DOHH2 (cell line): Measurements from ENCODE around the gene EIF1AD.
"Not testable (repeated sequence)": the region's sequence is repeated elsewhere in the genome, so short reads cannot be mapped to it uniquely, and the experiment has no call there.

Source experiments
- H3F3A ChIP-seq: fragments of 200-600 bp; sonication (generic), shearing (Covaris generic); 2 replicates; pipeline ENCODE4 v1.6.0; 2016; ENCODE audit warnings: antibody characterized with exemption, mild to moderate bottlenecking; ENCODE audit not compliant: control insufficient read depth, insufficient read depth
- H3K27ac ChIP-seq: fragments of 200-600 bp; sonication (generic); 2 replicates; pipeline ENCODE4 v1.5.1; 2014; ENCODE audit warnings: low read depth, mild to moderate bottlenecking, low read length, moderate library complexity
- H3K27me3 ChIP-seq: fragments of 200-600 bp; sonication (generic); 2 replicates; pipeline ENCODE4 v1.6.1; 2014; ENCODE audit warnings: mild to moderate bottlenecking, low read length, mixed read lengths; ENCODE audit not compliant: control insufficient read depth
- H3K36me3 ChIP-seq: fragments of 200-600 bp; sonication (generic); 2 replicates; pipeline ENCODE4 v1.6.1; 2014; ENCODE audit warnings: mild to moderate bottlenecking, low read length, moderate library complexity, mixed read lengths; ENCODE audit not compliant: control insufficient read depth
- H3K4me1 ChIP-seq: fragments of 200-600 bp; sonication (generic); 2 replicates; pipeline ENCODE4 v1.6.1; 2014; ENCODE audit warnings: mild to moderate bottlenecking, low read length, mixed read lengths; ENCODE audit not compliant: control insufficient read depth
- H3K4me2 ChIP-seq: fragments of 200-600 bp; sonication (generic); 2 replicates; pipeline ENCODE4 v1.6.0; 2014; ENCODE audit warnings: mild to moderate bottlenecking, low read length, moderate library complexity
- H3K4me3 ChIP-seq: fragments of 200-600 bp; sonication (generic); 2 replicates; pipeline ENCODE4 v1.5.1; 2014; ENCODE audit warnings: mild to moderate bottlenecking, low read length, mixed read lengths
- H3K79me2 ChIP-seq: fragments of 200-600 bp; sonication (generic); 2 replicates; pipeline ENCODE4 v1.6.1; 2014; ENCODE audit warnings: mild to moderate bottlenecking, low read length, mixed read lengths; ENCODE audit not compliant: control insufficient read depth
- H3K9me2 ChIP-seq: fragments of 200-600 bp; sonication (generic); replicated peaks from 2 replicates; pipeline ENCODE4 v1.6.1; 2014; ENCODE audit warnings: mild to moderate bottlenecking, low read length, mixed read lengths; ENCODE audit not compliant: control insufficient read depth
- H3K9me3 ChIP-seq: fragments of 200-600 bp; sonication (generic); 2 replicates; pipeline ENCODE4 v1.6.1; 2014; ENCODE audit warnings: antibody characterized with exemption, low read length, mixed read lengths; ENCODE audit not compliant: control insufficient read depth, insufficient read depth
- H4K20me1 ChIP-seq: fragments of 200-600 bp; sonication (generic); 2 replicates; pipeline ENCODE4 v1.6.0; 2014; ENCODE audit warnings: low read depth, mild to moderate bottlenecking, antibody characterized with exemption, low read length, moderate library complexity; ENCODE audit not compliant: control insufficient read depth, insufficient read depth
- EZH2phosphoT487 ChIP-seq: fragments of 200-600 bp; sonication (generic); IDR thresholded peaks from 2 replicates; pipeline ENCODE4 v1.6.1; 2017; ENCODE audit warnings: borderline replicate concordance, mild to moderate bottlenecking, antibody characterized with exemption, low read length, moderate library complexity, mixed read lengths
- TF ChIP-seq, protein P1 (sequence below): fragments of 200-600 bp; sonication (generic); IDR thresholded peaks from one replicate; pipeline ENCODE4 v1.5.1; 2014; ENCODE audit warnings: antibody characterized with exemption, mild to moderate bottlenecking, low read depth, low read length; ENCODE audit not compliant: poor library complexity, severe bottlenecking

Gene EIF1AD

GRCh38 chr11:66011785-66012303 lies 9.9 kb upstream of the EIF1AD start, which contains the start of gene CST6:
CST6 (plus strand) TSS chr11:66012008; CDS start chr11:66012045, 37 bp downstream.
- no peaks in the 10 kb centered on the region for H3F3A ChIP-seq
- no peaks in the 10 kb centered on the region for H3K9me3 ChIP-seq

DNA sequence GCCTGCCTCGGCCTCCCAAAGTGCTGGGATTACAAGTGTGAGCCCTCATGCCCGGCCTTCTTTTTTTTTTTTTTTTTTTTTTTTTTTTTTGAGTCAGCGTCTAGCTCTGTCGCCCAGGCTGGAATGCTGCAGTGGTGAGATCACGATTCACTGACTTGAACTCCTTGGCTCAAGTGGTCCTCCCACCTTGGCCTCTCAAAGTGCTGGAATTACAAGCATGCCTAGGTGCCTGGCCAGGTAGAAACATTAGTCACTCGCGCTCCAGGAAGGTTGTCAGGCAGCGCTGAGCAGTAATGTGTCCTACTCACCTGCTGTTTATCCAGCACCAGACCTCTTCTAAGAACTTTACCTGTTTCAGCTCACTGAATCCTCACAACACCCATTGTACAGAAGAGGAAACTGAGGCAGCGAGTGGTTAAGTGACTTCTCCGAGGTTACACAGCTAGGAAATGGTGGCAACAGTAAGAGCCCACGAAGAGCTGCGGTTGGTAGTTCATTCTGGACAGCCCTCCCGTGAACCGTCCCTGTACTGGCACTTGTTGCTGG lies 9.4 kb upstream of the EIF1AD start:
- H3K4me3 ChIP-seq: no peak overlapping the region
- no peaks in the 10 kb centered on the region for H3K9me3 ChIP-seq
- H3K9me2 ChIP-seq: no peaks in the 10 kb centered on the region
- no peaks in the 10 kb centered on the region for H3K36me3 ChIP-seq
- no peak overlapping the region for H3K27ac ChIP-seq
- H3K79me2 ChIP-seq: no peaks in the 10 kb centered on the region
- H3K27me3 ChIP-seq: 0 out of 2 replicates have a peak, but pooled peaks cover 5% of the 10 kb centered on the region
- no peaks in the 10 kb centered on the region for H3K4me1 ChIP-seq
- no peaks in the 10 kb centered on the region; the same call in 1 of the 2 replicates for H3F3A ChIP-seq
- TF ChIP-seq EZH2phosphoT487: no peak
- TF ChIP-seq, protein P1, sequence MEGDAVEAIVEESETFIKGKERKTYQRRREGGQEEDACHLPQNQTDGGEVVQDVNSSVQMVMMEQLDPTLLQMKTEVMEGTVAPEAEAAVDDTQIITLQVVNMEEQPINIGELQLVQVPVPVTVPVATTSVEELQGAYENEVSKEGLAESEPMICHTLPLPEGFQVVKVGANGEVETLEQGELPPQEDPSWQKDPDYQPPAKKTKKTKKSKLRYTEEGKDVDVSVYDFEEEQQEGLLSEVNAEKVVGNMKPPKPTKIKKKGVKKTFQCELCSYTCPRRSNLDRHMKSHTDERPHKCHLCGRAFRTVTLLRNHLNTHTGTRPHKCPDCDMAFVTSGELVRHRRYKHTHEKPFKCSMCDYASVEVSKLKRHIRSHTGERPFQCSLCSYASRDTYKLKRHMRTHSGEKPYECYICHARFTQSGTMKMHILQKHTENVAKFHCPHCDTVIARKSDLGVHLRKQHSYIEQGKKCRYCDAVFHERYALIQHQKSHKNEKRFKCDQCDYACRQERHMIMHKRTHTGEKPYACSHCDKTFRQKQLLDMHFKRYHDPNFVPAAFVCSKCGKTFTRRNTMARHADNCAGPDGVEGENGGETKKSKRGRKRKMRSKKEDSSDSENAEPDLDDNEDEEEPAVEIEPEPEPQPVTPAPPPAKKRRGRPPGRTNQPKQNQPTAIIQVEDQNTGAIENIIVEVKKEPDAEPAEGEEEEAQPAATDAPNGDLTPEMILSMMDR: no peak
- no peak overlapping the region for H3K4me2 ChIP-seq
- H4K20me1 ChIP-seq: no peaks in the 10 kb centered on the region

More at GRCh38 chr11:66011785-66012303, 9.9 kb upstream of the EIF1AD start, which contains the start of gene CST6:
- Histone ChIP-seq H3K4me2 (no peak within 1 kb of the TSS), H3K27ac (no peak within 1 kb of the TSS), H3K4me1 (no peaks in the 10 kb centered on the region), H3K36me3 (no peaks in the 10 kb centered on the region), H3K27me3 (0 out of 2 replicates have a peak, but pooled peaks cover 5% of the 10 kb centered on the region), H4K20me1 (no peaks in the 10 kb centered on the region), H3K9me2 (no peaks in the 10 kb centered on the region), H3K4me3 (no peak within 1 kb of the TSS), H3K79me2 (no peaks in the 10 kb centered on the region)
- TF ChIP-seq, protein P1: no peak
- TF ChIP-seq EZH2phosphoT487: no peak

- not testable (repeated sequence) for H4K20me1 ChIP-seq, H3K4me3 ChIP-seq, H3K9me2 ChIP-seq, H3K79me2 ChIP-seq, H3K27ac ChIP-seq, H3F3A ChIP-seq, H3K9me3 ChIP-seq, H3K4me1 ChIP-seq, H3K4me2 ChIP-seq, H3K27me3 ChIP-seq
- H3K36me3 ChIP-seq: peaks cover 10% of the 10 kb centered on the region
These were observed 8.1 kb upstream of the EIF1AD start for GRCh38 chr11:66010036-66010435.

DNA sequence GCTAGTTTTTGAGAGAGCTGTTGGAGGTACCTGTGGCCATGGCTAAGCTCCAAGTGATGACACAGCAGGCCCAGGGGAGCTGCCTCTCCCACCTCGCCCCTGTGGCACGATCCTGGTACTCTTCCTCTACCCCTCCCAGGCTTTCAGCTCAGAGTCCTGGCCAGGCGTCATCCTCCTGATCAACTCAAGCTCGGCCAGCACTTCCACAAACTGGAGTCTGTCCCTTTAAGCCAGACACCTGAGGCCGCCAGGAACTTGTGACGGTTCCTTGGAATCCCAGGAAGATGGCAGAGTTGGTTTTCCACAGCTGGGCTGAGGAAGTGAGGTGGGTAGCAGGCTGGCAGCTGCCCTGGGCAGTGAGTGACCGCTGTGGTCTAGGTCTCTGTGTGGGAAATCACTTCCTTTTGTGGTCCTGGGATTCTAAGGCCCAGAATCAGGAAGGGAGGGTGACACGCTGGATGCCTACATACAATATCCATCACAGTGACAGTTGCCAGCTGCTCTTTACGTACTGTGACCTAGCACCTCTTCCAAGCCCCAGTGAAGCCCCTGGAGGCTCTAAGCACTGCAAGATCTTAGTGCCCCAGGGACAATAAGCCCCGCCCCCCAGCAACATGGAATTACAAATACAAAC lies 6.6 kb upstream of the EIF1AD start:
- no peaks in the 10 kb centered on the region for H3K9me3 ChIP-seq
- H3F3A ChIP-seq: peaks cover 11% of the 10 kb centered on the region
- H3K4me1 ChIP-seq: peaks cover under 1% of the 10 kb centered on the region; the same call in 1 of the 2 replicates
- no peak overlapping the region for H3K27ac ChIP-seq
- H3K36me3 ChIP-seq: peaks cover 22% of the 10 kb centered on the region
- H3K27me3 ChIP-seq: 0 out of 2 replicates have a peak, but pooled peaks cover 5% of the 10 kb centered on the region
- peaks cover 9% of the 10 kb centered on the region for H3K79me2 ChIP-seq
- H3K4me3 ChIP-seq: no peak overlapping the region
- H4K20me1 ChIP-seq: peaks cover 5% of the 10 kb centered on the region; the same call in 1 of the 2 replicates
- TF ChIP-seq EZH2phosphoT487: no peak
- TF ChIP-seq, protein P1: no peak
- H3K9me2 ChIP-seq: no peaks in the 10 kb centered on the region
- H3K4me2 ChIP-seq: no peak overlapping the region
